Spleen (tissue), 11 donors: Measurements from ENCODE around the gene PGF. TPM values are rescaled to one million over a fixed set of nuclear protein-coding genes. Genes with fewer than 3 reads are reported as not detected.
A peak's percentile ranks its signal among the peaks of the same experiment; 100 is the strongest.
"Not testable (repeated sequence)": the region's sequence is repeated elsewhere in the genome, so short reads cannot be mapped to it uniquely, and the experiment has no call there.

Experiments used
- DNase-seq: peaks from one replicate; pipeline ENCODE4 v3.0.0-alpha.2; 2020
- H3K27ac ChIP-seq, 8 donors: fragments of 200-600 bp; sonication (generic) in 7 of 8; 1 replicate in 4 of 8; 2 replicates in 4 of 8; pipeline versions ENCODE4 v1.5.0 to v1.8.0; 2016 to 2021; ENCODE audit warnings: inconsistent platforms in 4 of 8, mild to moderate bottlenecking in 4 of 8, moderate library complexity in 1 of 8
- H3K27me3 ChIP-seq, 7 donors: fragments of 200-600 bp; sonication (generic) in 6 of 7; replicated peaks in 1 of 7; 1 replicate in 4 of 7; 2 replicates in 3 of 7; pipeline versions ENCODE4 v1.5.0 to v1.8.0; 2016 to 2021; ENCODE audit warnings: inconsistent platforms in 3 of 7, mild to moderate bottlenecking in 1 of 7
- H3K36me3 ChIP-seq, 6 donors: fragments of 200-600 bp; sonication (generic) in 5 of 6; 1 replicate in 4 of 6; 2 replicates in 2 of 6; pipeline versions ENCODE4 v1.5.0 to v1.8.0; 2016 to 2021; ENCODE audit warnings: inconsistent platforms in 2 of 6
- H3K4me1 ChIP-seq, 6 donors: fragments of 200-600 bp; sonication (generic) in 5 of 6; 1 replicate in 3 of 6; 2 replicates in 3 of 6; pipeline versions ENCODE4 v1.5.0 to v1.8.0; 2016 to 2021; ENCODE audit warnings: inconsistent platforms in 3 of 6
- H3K4me3 ChIP-seq, 8 donors: fragments of 200-600 bp; sonication (generic) in 7 of 8; 1 replicate in 4 of 8; 2 replicates in 4 of 8; pipeline versions ENCODE4 v1.5.0 to v1.8.0; 2016 to 2021; ENCODE audit warnings: inconsistent platforms in 4 of 8, mild to moderate bottlenecking in 4 of 8, moderate library complexity in 2 of 8
- H3K9me3 ChIP-seq, 8 donors: fragments of 200-600 bp; sonication (generic) in 7 of 8; 1 replicate in 4 of 8; 2 replicates in 4 of 8; pipeline versions ENCODE4 v1.5.0 to v1.8.0; 2016 to 2021; ENCODE audit warnings: inconsistent platforms in 4 of 8
- POLR2A ChIP-seq, 3 donors: fragments of 450-650 bp; IDR thresholded peaks; one replicate each; pipeline ENCODE4 v1.5.1; 2017; ENCODE audit warnings: antibody characterized with exemption in 3 of 3, mild to moderate bottlenecking in 1 of 3
- POLR2AphosphoS5 ChIP-seq, 3 donors: sonication (generic); formaldehyde crosslinking; IDR thresholded peaks; one replicate each; pipeline ENCODE4 v1.5.1; 2017; ENCODE audit warnings: antibody characterized with exemption in 3 of 3
- WGBS, 5 donors: extraction: QIAGEN DNeasy Blood & Tissue Kit in 3 of 5; methylation state at CpG; one replicate each; pipeline versions ENCODE4 v1.1.5 to v1.1.7; 2013 to 2018; 5-methylcytosine and 5-hydroxymethylcytosine counted together
- intact Hi-C: fragments of 100-400 bp; cut with DNase I; formaldehyde crosslinking; loops from one replicate; pipeline ENCODE4 v1.15.0; 2023; ENCODE audit warnings: low total_unique reads
- polyA plus RNA-seq, 3 donors: library from polyadenylated mRNA; stranded (reverse); fragments of 200-250 nt; gene quantifications; one replicate each; pipeline ENCODE4 v1.2.1, GENCODE V29; 2013
- total RNA-seq, 7 donors: library from RNA; depleted of rRNA in 3 of 7; stranded (reverse); fragments of >200 nt in 3 of 7; fragmentation: NEBNext Ultra II Directional in 4 of 7; extraction: Animal tissue kit (Norgen Biotek cat#: 25700) in 4 of 7; gene quantifications; one replicate each; pipeline versions ENCODE4 v1.1.0 to v1.2.1, GENCODE V29; 2016 to 2021
- TF ChIP-seq, protein P1 (sequence below), 11 experiments: fragments of 200-600 bp in 7 of 11; fragments of 450-650 bp in 4 of 11; sonication (generic) in 4 of 11; IDR thresholded peaks in 8 of 11; conservative IDR thresholded peaks in 3 of 11; 1 replicate in 7 of 11; 2 replicates in 4 of 11; pipeline versions ENCODE4 v1.4.0 to v1.8.0; 2016 to 2021; ENCODE audit warnings: antibody characterized with exemption in 11 of 11, inconsistent platforms in 4 of 11, mild to moderate bottlenecking in 1 of 11
- donor health status: healthy with polysubstance abuse.
- donor health status: DM: no; HTN: no; CAD: no; lungs with moderate emphysema.
- donor health status: DM: no; HTN: no; CAD: no.
- donor health status: Bipolar disorder and iron deficiency.
- donor health status: healthy.
- donor health status: DM: no; HTN: no; CAD: no.
- donor health status: DM: yes; HTN: yes; CAD: no.

PGF gene
- total and polyA plus RNA-seq, 10 donors = 0.87 to 7.7 (median 2.7) TPM

- peaks cover 0 to 38% (median 18%) of the 10 kb centered on the region in 6 donors for H3K4me1 ChIP-seq
- H3K27me3 ChIP-seq = no peaks in the 10 kb centered on the region
- no peaks in the 10 kb centered on the region for H3K36me3 ChIP-seq
- 44 to 60% (median 51%) methylated on average over 4 of the region's 4 CpGs for WGBS, 5 donors
- H3K4me3 ChIP-seq = no peak overlapping the region
- no peaks in the 10 kb centered on the region for H3K9me3 ChIP-seq
- DNase-seq = peak; percentile 45
- H3K27ac ChIP-seq = no peak overlapping the region
- TF ChIP-seq POLR2A (IDR thresholded peaks at IDR 0.05) (no peak), POLR2AphosphoS5 (IDR thresholded peaks at IDR 0.05) (no peak)
- TF ChIP-seq, protein P1, sequence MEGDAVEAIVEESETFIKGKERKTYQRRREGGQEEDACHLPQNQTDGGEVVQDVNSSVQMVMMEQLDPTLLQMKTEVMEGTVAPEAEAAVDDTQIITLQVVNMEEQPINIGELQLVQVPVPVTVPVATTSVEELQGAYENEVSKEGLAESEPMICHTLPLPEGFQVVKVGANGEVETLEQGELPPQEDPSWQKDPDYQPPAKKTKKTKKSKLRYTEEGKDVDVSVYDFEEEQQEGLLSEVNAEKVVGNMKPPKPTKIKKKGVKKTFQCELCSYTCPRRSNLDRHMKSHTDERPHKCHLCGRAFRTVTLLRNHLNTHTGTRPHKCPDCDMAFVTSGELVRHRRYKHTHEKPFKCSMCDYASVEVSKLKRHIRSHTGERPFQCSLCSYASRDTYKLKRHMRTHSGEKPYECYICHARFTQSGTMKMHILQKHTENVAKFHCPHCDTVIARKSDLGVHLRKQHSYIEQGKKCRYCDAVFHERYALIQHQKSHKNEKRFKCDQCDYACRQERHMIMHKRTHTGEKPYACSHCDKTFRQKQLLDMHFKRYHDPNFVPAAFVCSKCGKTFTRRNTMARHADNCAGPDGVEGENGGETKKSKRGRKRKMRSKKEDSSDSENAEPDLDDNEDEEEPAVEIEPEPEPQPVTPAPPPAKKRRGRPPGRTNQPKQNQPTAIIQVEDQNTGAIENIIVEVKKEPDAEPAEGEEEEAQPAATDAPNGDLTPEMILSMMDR (IDR thresholded peaks at IDR 0.05 in 8 of 11, conservative IDR thresholded peaks at IDR 0.05 in 3 of 11) = no peak
- intact Hi-C loops = no loop called here
These were observed 21.4 kb downstream of the PGF start for GRCh38 chr14:74934041-74934440.

DNA sequence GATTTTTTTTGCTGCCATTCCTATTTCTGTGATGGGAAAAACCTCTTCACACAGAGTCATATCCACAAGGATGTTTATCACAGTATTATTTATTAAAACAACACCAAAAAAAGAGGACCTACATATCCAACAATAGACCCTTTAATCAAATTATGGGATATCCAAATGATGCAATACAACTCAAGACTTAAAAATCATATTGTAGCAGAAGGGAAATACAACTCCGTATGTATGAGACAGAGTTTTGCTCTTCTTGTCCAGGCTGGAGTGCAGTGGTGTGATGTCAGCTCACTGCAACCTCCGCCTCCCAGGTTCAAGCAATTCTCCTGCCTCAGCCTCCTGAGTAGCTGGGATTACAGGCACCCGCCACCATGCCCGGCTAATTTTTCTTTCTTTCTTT lies 22.5 kb downstream of the PGF start:
- H3K27me3 ChIP-seq, H3K36me3 ChIP-seq, H3K4me3 ChIP-seq, intact Hi-C loops, H3K27ac ChIP-seq, DNase-seq, H3K9me3 ChIP-seq: not testable (repeated sequence)
- 72 to 83% (median 77%) methylated on average over 4 of the region's 4 CpGs for WGBS, 5 donors
- H3K4me1 ChIP-seq = peaks cover 0 to 31% (median 16%) of the 10 kb centered on the region in 6 donors

DNA sequence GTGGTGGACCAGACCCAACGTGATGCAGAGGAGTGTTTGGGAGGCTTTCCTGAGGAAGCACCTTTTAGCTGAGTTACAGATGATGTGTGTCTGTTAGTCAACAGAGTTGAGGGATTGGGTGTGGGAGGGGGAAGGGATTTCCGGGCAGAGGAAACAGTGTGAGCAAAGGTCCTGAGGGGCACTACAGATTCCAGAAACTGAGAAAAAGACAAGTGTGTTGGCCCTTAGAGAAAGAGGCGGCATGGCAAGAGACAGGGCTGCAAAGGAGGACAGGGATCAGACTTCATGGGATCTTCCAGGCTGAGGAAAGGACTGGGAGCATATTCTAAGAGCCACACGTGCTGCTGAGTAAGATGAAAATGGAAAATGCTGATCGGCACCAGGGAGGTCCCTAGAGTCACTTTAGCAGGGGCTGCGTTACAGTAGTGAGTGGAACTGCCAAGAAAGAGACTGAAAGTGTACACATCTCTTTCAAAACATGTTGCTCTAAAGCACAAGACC lies 22.9 kb downstream of the PGF start:
- Histone ChIP-seq H3K36me3 (no peaks in the 10 kb centered on the region), H3K27ac (no peak overlapping the region), H3K9me3 (no peaks in the 10 kb centered on the region), H3K27me3 (no peaks in the 10 kb centered on the region), H3K4me3 (no peak overlapping the region), H3K4me1 (peaks cover 0 to 31% (median 16%) of the 10 kb centered on the region in 6 donors)
- DNase-seq = no peak
- peak in 1 of 3 donors; percentile 17 for TF ChIP-seq POLR2AphosphoS5 (IDR thresholded peaks at IDR 0.05)
- TF ChIP-seq, protein P1 (IDR thresholded peaks at IDR 0.05 in 8 of 11, conservative IDR thresholded peaks at IDR 0.05 in 3 of 11) = no peak
- WGBS, 5 donors = 11 to 16% (median 13%) methylated on average over 6 of the region's 6 CpGs
- intact Hi-C loops = no loop called here

- intact Hi-C loops, H3K27me3 ChIP-seq, H3K36me3 ChIP-seq, H3K4me3 ChIP-seq, DNase-seq, H3K9me3 ChIP-seq, H3K27ac ChIP-seq: not testable (repeated sequence)
- WGBS, 5 donors = 77 to 88% (median 84%) methylated on average over 9 of the region's 9 CpGs
- H3K4me1 ChIP-seq = peaks cover 0 to 31% (median 16%) of the 10 kb centered on the region in 6 donors
These were observed 23.7 kb downstream of the PGF start for GRCh38 chr14:74931744-74932143.

GRCh38 chr14:74929242-74929641 lies 26.2 kb downstream of the PGF start:
- 53 to 65% (median 61%) methylated on average over 6 of the region's 6 CpGs for WGBS, 5 donors
- Histone ChIP-seq H3K9me3 (no peaks in the 10 kb centered on the region), H3K36me3 (no peaks in the 10 kb centered on the region), H3K27ac (no peak overlapping the region), H3K27me3 (no peaks in the 10 kb centered on the region), H3K4me3 (no peak overlapping the region), H3K4me1 (peaks cover 0 to 17% (median 10%) of the 10 kb centered on the region in 6 donors)
- TF ChIP-seq POLR2AphosphoS5 (IDR thresholded peaks at IDR 0.05) (no peak), POLR2A (IDR thresholded peaks at IDR 0.05) (no peak)
- TF ChIP-seq, protein P1 (IDR thresholded peaks at IDR 0.05 in 8 of 11, conservative IDR thresholded peaks at IDR 0.05 in 3 of 11) = no peak
- peak; percentile 24 for DNase-seq
- intact Hi-C loops = no loop called here
